BLaER1 (cell line): ENCODE data around the gene SNU13.
"Not testable (repeated sequence)": the region's sequence is repeated elsewhere in the genome, so short reads cannot be mapped to it uniquely, and the experiment has no call there.

ENCODE experiments used
- H3K27ac ChIP-seq: shearing (Covaris generic); formaldehyde crosslinking; 2 replicates; pipeline ENCODE4 v1.8.1; 2022
- H3K27me3 ChIP-seq: shearing (Covaris generic); formaldehyde crosslinking; 2 replicates; pipeline ENCODE4 v1.8.1; 2022
- H3K36me3 ChIP-seq: shearing (Covaris generic); formaldehyde crosslinking; 2 replicates; pipeline ENCODE4 v1.8.1; 2022
- H3K4me1 ChIP-seq: shearing (Covaris generic); formaldehyde crosslinking; 2 replicates; pipeline ENCODE4 v1.8.1; 2022
- H3K4me2 ChIP-seq: shearing (Covaris generic); formaldehyde crosslinking; 2 replicates; pipeline ENCODE4 v1.8.1; 2022
- H3K4me3 ChIP-seq: shearing (Covaris generic); formaldehyde crosslinking; 2 replicates; pipeline ENCODE4 v1.8.1; 2022
- H3K9ac ChIP-seq: shearing (Covaris generic); formaldehyde crosslinking; 2 replicates; pipeline ENCODE4 v1.8.1; 2022
- H3K9me3 ChIP-seq: shearing (Covaris generic); formaldehyde crosslinking; 2 replicates; pipeline ENCODE4 v1.8.1; 2022
- H4K20me1 ChIP-seq: shearing (Covaris generic); formaldehyde crosslinking; 2 replicates; pipeline ENCODE4 v1.8.1; 2022
- Cebpa-rat ChIP-seq: shearing (Covaris generic); IDR thresholded peaks from 2 replicates; pipeline ENCODE4 v1.8.1; 2022

SNU13 gene

DNA sequence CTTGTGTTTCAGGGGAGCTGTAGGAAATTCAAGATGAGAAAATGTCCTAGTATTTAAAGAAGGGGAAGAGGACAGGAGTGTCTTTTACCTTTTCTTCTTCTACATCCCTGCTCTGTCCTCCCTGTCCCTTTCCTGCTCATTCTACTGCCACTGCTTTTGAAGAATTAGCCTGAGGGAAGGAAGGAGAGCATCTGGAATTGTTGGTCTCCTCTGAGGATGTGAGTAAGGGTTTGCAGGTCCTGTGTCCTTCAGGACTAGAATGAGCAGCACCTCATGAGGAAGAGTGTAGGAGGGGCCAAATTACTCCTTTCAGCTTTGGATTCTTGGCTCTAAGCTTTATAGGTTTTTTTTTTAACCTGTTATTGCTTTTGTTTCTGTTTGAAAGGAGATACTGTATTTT lies 24.2 kb downstream of the SNU13 start:
- Histone ChIP-seq H3K4me3 (no peak overlapping the region), H3K4me2 (no peak overlapping the region), H3K27me3 (no peaks in the 10 kb centered on the region; the same call in 1 of the 2 replicates), H3K27ac (no peak overlapping the region), H3K36me3 (peaks cover 69% of the 10 kb centered on the region), H4K20me1 (peaks cover 31% of the 10 kb centered on the region), H3K9ac (no peak overlapping the region), H3K4me1 (peaks cover 22% of the 10 kb centered on the region), H3K9me3 (no peaks in the 10 kb centered on the region)
- TF ChIP-seq Cebpa-rat, result no peak

DNA sequence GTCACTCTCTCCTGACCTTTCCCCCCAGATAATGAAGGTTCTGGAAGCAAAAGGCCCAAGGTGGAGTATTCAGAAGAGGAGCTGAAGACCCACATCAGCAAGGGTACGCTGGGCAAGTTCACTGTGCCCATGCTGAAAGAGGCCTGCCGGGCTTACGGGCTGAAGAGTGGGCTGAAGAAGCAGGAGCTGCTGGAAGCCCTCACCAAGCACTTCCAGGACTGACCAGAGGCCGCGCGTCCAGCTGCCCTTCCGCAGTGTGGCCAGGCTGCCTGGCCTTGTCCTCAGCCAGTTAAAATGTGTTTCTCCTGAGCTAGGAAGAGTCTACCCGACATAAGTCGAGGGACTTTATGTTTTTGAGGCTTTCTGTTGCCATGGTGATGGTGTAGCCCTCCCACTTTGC lies 25.1 kb downstream of the SNU13 start:
- Histone ChIP-seq H3K4me1 (peaks cover 22% of the 10 kb centered on the region), H3K36me3 (peaks cover 71% of the 10 kb centered on the region), H4K20me1 (peaks cover 38% of the 10 kb centered on the region)
- H3K9ac ChIP-seq, H3K9me3 ChIP-seq, H3K4me2 ChIP-seq, H3K27me3 ChIP-seq, H3K27ac ChIP-seq, H3K4me3 ChIP-seq: not testable (repeated sequence)

DNA sequence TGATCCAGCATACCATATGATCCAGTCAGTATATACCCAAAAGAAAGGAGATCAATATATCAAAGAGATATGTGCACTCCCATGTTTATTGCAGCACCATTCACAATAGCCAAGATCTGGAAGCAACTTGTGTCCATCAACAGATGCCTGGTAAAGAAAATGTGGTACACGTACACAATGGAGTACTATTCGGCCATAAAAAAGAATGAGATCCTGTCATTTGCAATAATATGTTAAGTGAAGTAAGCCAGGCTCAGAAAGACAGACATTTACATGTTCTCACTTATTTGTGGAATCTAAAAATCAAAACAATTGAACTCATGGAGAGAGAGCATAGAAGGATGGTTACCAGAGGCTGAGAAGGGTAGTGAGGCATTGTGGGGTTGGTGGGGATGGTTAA lies 27.0 kb downstream of the SNU13 start:
- Histone ChIP-seq H4K20me1 (peaks cover 51% of the 10 kb centered on the region), H3K4me2 (no peak overlapping the region), H3K9me3 (no peaks in the 10 kb centered on the region), H3K36me3 (peaks cover 90% of the 10 kb centered on the region), H3K9ac (no peak overlapping the region), H3K27ac (no peak overlapping the region), H3K4me1 (0 out of 2 replicates have a peak, but pooled peaks cover 4% of the 10 kb centered on the region), H3K4me3 (no peak overlapping the region), H3K27me3 (no peaks in the 10 kb centered on the region; the same call in 1 of the 2 replicates)
- no peak for TF ChIP-seq Cebpa-rat

GRCh38 chr22:41661088-41661487 lies 27.6 kb downstream of the SNU13 start:
- H3K36me3 ChIP-seq, result peaks cover 96% of the 10 kb centered on the region

DNA sequence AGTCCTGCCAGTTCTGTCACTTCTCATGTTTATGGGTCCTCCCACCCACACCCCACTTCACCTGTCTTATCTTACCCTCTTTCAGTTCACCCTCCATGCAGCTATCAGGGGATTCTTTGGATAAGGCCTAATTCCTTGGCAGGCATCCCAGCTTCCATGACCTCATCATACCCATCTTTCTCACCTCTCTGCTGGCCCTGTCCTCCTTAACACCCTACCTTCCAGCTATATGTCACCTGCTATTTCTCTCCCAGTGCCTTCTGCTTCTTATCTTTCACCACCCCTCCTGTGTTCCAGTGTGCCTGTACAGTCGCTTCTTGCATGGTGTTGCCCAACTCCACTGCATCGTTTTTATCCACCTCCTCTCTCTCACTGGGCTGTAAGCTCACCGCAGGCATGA lies 28.3 kb downstream of the SNU13 start:
- Histone ChIP-seq H3K4me2 (no peak overlapping the region), H4K20me1 (peaks cover 64% of the 10 kb centered on the region), H3K9me3 (no peaks in the 10 kb centered on the region), H3K27ac (no peak overlapping the region), H3K9ac (no peak overlapping the region), H3K36me3 (peaks cover 100% of the 10 kb centered on the region), H3K4me1 (no peaks in the 10 kb centered on the region), H3K4me3 (no peak overlapping the region), H3K27me3 (no peaks in the 10 kb centered on the region; the same call in 1 of the 2 replicates)
- TF ChIP-seq Cebpa-rat, result no peak

More at GRCh38 chr22:41661088-41661487, 27.6 kb downstream of the SNU13 start:
- TF ChIP-seq Cebpa-rat, result no peak
- H3K4me3 ChIP-seq, result no peak overlapping the region
- peaks cover 57% of the 10 kb centered on the region for H4K20me1 ChIP-seq
- no peak overlapping the region for H3K4me2 ChIP-seq
- H3K27ac ChIP-seq, result no peak overlapping the region
- no peaks in the 10 kb centered on the region; the same call in 1 of the 2 replicates for H3K27me3 ChIP-seq
- H3K4me1 ChIP-seq, result 0 out of 2 replicates have a peak, but pooled peaks cover under 1% of the 10 kb centered on the region
- H3K9me3 ChIP-seq, result no peaks in the 10 kb centered on the region
- no peak overlapping the region for H3K9ac ChIP-seq

GRCh38 chr22:41659941-41660340 lies 28.7 kb downstream of the SNU13 start:
- H3K27ac ChIP-seq, result no peak overlapping the region
- H3K9ac ChIP-seq, result no peak overlapping the region
- no peak overlapping the region for H3K4me3 ChIP-seq
- peaks cover 100% of the 10 kb centered on the region for H3K36me3 ChIP-seq
- H4K20me1 ChIP-seq, result peaks cover 68% of the 10 kb centered on the region
- no peak for TF ChIP-seq Cebpa-rat
- no peaks in the 10 kb centered on the region; the same call in 1 of the 2 replicates for H3K27me3 ChIP-seq
- no peaks in the 10 kb centered on the region for H3K4me1 ChIP-seq
- H3K4me2 ChIP-seq, result no peak overlapping the region
- no peaks in the 10 kb centered on the region for H3K9me3 ChIP-seq

GRCh38 chr22:41658869-41659268 lies 29.8 kb downstream of the SNU13 start:
- no peak for TF ChIP-seq Cebpa-rat
- peaks cover 100% of the 10 kb centered on the region for H3K36me3 ChIP-seq
- H3K4me3 ChIP-seq, result no peak overlapping the region
- no peaks in the 10 kb centered on the region for H3K4me1 ChIP-seq
- no peak overlapping the region for H3K4me2 ChIP-seq
- no peaks in the 10 kb centered on the region for H3K9me3 ChIP-seq
- H3K27me3 ChIP-seq, result no peaks in the 10 kb centered on the region; the same call in 1 of the 2 replicates
- H3K27ac ChIP-seq, result no peak overlapping the region
- peaks cover 79% of the 10 kb centered on the region for H4K20me1 ChIP-seq
- no peak overlapping the region for H3K9ac ChIP-seq

GRCh38 chr22:41657709-41658108 lies 31.0 kb downstream of the SNU13 start:
- Histone ChIP-seq H3K9me3 (no peaks in the 10 kb centered on the region), H3K9ac (no peak overlapping the region), H3K36me3 (peaks cover 100% of the 10 kb centered on the region), H3K27me3 (no peaks in the 10 kb centered on the region), H4K20me1 (peaks cover 91% of the 10 kb centered on the region), H3K4me2 (no peak overlapping the region), H3K27ac (no peak overlapping the region), H3K4me1 (no peaks in the 10 kb centered on the region), H3K4me3 (no peak overlapping the region)
- no peak for TF ChIP-seq Cebpa-rat

DNA sequence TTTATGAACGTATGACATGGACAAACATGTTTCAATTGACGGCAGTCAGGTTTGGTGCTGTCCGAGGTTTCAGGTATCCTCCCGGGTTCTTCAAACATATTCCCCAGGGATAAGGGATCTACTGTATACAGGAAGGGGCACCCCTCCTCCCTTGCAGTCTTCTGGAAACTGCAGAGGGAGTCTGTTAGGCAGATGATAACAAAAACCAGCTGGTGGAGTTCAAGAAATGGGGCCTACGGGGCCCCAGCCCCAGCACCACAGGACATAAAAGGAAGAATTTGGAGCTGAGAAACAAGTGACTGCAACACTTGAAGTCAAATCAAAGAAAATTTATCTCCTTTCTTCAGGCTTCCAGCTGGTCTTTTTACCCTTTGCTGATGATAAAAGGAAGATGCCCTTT lies 32.1 kb downstream of the SNU13 start:
- no peak overlapping the region for H3K27ac ChIP-seq
- no peak overlapping the region for H3K4me3 ChIP-seq
- no peaks in the 10 kb centered on the region for H3K9me3 ChIP-seq
- H3K27me3 ChIP-seq, result no peaks in the 10 kb centered on the region
- no peaks in the 10 kb centered on the region for H3K4me1 ChIP-seq
- TF ChIP-seq Cebpa-rat, result no peak
- H3K36me3 ChIP-seq, result peaks cover 100% of the 10 kb centered on the region
- H3K4me2 ChIP-seq, result no peak overlapping the region
- peaks cover 92% of the 10 kb centered on the region for H4K20me1 ChIP-seq
- H3K9ac ChIP-seq, result no peak overlapping the region

DNA sequence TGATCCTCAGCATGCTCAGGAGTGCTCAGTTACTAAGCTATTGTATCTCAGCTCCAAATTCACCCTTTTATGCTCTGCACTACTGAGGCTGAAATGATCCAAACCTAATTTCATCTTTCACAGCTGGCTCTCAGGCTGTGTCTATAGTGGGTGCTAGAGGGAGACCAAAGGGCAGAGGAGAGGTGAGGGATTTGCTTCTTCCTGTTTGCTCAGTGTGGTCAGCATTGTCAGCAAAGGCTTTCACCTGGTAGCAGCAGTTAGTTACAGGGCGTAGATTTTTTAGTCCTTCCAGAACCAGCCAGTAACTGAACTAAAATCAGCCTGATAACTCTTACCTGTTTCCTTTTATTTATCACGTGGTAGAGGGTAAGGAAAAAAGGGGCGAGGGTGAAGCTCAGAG lies 34.3 kb downstream of the SNU13 start:
- Histone ChIP-seq H3K4me1 (no peaks in the 10 kb centered on the region), H3K9ac (no peak overlapping the region), H3K27ac (no peak overlapping the region), H4K20me1 (peaks cover 90% of the 10 kb centered on the region), H3K4me3 (no peak overlapping the region), H3K36me3 (peaks cover 100% of the 10 kb centered on the region), H3K9me3 (no peaks in the 10 kb centered on the region), H3K27me3 (no peaks in the 10 kb centered on the region), H3K4me2 (no peak overlapping the region)
- no peak for TF ChIP-seq Cebpa-rat

DNA sequence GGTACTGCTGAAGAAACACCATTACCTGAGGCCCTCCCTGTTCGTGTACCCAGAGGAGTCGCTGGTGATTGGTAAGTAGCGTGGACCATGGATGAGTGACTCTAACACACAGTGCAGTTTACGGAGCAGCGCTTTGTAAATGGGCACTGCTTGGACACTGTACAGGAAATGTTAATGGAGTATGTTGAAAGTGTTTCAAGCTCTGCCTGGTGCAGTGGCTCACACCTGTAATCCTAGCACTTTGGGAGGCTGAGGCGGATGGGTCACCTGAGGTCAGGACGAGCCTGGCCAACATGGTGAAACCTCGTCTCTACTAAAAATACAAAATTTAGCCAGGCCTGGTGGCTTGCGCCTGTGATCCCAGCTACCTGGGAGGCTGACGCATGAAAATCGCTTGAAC lies 37.8 kb downstream of the SNU13 start:
- Histone ChIP-seq H3K4me2 (no peak overlapping the region), H3K4me1 (no peaks in the 10 kb centered on the region), H3K4me3 (no peak overlapping the region), H3K9ac (no peak overlapping the region), H3K9me3 (no peaks in the 10 kb centered on the region), H4K20me1 (peaks cover 91% of the 10 kb centered on the region), H3K27ac (no peak overlapping the region), H3K36me3 (peaks cover 99% of the 10 kb centered on the region), H3K27me3 (no peaks in the 10 kb centered on the region)
- TF ChIP-seq Cebpa-rat, result no peak
